Left cardiac atrium (tissue), 4 donors: ENCODE results near the gene SPRED2. TPM values are rescaled to one million over a fixed set of nuclear protein-coding genes. Genes with fewer than 3 reads are reported as not detected.
"Not testable (repeated sequence)": the region's sequence is repeated elsewhere in the genome, so short reads cannot be mapped to it uniquely, and the experiment has no call there.

Experiments
- ATAC-seq, 2 donors: fragments of 200-7000 bp; cut with Tn5 transposase; one replicate each; pipeline ENCODE4 v1.9.1; 2020; ENCODE audit warnings: mild to moderate bottlenecking in 2 of 2, moderate library complexity in 2 of 2
- DNase-seq: peaks from one replicate; pipeline ENCODE4 v3.0.0-alpha.2; 2020
- intact Hi-C, 2 donors: fragments of 100-400 bp; cut with DNase I; formaldehyde crosslinking; loops; one replicate each; pipeline versions ENCODE4 v1.14.1 to v1.15.1; 2022 to 2023
- total RNA-seq, 2 donors: library from RNA; stranded (reverse); fragmentation: NEBNext Ultra II Directional; extraction: Animal tissue kit (Norgen Biotek cat#: 25700); gene quantifications; one replicate each; pipeline ENCODE4 v1.2.1, GENCODE V29; 2021
- donor health status: DM: no; HTN: yes; CAD: no.
- donor health status: DM: no; HTN: yes; CAD: no; lungs with severe emphysema.
- donor health status: DM: yes; HTN: yes; CAD: no.
- donor health status: Dilated cardiomyopathy.

The SPRED2 gene
- total RNA-seq, 2 donors from 2014 or later: 19.8 to 26.4 TPM

DNA sequence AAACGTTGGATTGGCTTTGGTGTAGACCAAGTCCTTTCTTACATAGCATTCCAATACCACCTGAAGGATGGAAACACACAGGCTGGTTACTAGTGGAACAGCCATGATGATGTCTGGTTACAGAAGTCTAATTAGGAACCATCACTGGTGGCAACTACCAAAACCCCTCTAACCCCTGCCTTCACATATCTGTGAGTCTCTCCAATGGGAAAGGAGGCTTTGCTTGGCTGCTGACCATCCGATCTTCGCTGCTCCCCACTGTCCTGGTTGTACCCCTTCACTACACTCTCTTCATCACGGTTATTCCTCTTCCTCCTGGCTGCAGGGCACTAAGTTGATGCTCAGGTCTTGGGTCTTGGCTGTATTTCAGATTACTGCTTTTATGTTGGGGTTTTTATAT, 97.7 kb downstream of the SPRED2 start:
- intact Hi-C loops: no loop called here
- DNase-seq (no peak), ATAC-seq (no peak)

DNA sequence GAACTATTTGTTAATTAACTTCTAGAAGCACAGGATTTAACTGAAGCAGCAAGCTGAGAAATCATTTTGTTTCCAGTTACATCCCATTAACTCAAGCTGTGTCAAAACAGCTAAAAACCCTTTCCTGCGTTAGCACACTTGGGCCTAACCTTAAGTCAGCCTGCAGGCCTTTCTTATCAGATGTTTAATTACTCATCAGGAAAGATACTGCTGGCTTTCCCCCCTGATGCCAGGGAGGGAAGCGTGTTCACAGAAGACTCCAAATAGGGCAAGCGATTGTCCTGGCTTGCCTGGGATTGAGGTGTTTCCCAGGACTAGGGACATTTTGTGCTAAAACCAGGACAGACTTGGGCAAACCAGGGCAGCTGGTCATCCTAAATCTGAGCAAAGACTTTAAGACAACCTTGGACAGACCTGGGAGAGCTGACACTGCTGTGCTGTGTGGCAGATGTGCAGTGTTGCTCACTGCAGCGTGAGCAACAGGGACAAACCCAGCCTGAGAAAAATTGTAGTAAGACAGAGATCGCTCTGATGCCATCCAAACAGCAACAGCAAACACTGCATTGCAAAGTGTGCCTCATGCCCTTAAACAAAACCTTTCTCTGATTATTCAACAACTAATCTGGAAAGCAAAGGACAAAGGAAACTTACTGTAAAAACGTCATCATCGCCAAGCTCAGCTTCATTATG, 100.9 kb downstream of the SPRED2 start:
- ATAC-seq (no peak), DNase-seq (no peak)

DNA sequence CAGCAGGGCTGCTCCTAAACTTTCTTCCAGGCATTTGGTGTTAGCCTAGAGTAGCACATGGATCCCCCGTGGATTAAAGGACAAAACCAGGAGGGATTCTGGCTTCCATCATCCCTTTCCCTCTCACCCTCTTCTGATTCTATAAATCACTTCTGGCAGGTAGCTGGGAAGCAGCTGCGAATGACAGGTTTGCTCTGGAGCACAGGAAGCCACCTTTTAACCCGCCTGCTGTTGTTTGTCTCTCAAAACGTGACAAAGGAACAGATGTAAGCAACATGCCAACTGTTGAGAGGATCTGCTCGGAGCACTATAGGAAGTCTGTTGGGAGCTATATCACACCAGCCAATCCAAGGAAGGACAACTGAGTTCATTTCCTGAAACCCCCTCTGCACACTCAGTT, 102.9 kb downstream of the SPRED2 start:
- DNase-seq (no peak), ATAC-seq (no peak)
- intact Hi-C loops: no loop called here

More for the DNA sequence above, 100.9 kb downstream of the SPRED2 start:
- intact Hi-C loops: no loop called here

DNA sequence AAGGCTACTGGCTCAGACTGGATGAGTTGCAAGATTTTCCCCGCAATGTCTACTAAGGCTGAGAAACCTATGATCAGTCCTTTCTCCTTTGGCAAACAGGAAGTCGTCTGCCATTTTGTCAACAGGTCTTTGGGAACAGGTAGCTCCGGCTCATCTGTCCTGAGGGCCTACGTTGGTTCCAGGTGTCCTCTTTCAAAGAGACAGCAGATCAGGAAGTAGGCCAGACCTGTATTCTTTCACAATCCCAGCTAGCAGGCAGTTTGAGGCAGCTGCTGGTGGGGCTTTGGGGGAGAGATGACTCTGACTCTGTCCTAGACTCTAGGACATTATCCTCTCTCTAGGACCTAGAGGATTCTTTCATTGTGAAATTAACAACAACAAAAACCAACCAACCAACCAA, 106.1 kb downstream of the SPRED2 start:
- DNase-seq: no peak
- intact Hi-C loops: no loop called here
- ATAC-seq: no peak

GRCh38 chr2:65325066-65325465, 107.3 kb downstream of the SPRED2 start:
- intact Hi-C loops: no loop called here
- DNase-seq: no peak
- no peak for ATAC-seq

DNA sequence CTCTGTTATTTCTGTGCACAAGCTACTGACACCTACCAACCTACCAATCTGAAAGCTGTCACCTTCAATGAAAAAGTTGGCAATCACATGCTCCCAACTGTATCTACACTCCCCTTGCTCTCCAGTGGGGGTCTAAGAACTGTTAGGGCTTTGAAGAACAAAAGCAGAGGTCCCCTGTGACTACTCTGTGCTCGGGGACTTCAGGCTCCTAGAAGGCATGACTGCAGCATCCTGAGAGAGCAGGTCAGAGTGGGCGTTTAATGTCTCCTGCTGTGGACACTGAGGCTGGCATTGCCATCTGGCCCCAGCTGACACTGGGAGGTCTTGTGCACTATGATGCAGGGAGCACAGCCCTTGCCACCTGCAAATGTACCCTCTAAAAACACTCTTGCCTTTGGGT, 111.5 kb downstream of the SPRED2 start:
- DNase-seq (no peak), ATAC-seq (no peak)
- intact Hi-C loops: no loop called here

GRCh38 chr2:65320042-65320725, 112.2 kb downstream of the SPRED2 start:
- no peak for DNase-seq
- intact Hi-C loops: no loop called here
- ATAC-seq: peak; percentile 48 to 84

DNA sequence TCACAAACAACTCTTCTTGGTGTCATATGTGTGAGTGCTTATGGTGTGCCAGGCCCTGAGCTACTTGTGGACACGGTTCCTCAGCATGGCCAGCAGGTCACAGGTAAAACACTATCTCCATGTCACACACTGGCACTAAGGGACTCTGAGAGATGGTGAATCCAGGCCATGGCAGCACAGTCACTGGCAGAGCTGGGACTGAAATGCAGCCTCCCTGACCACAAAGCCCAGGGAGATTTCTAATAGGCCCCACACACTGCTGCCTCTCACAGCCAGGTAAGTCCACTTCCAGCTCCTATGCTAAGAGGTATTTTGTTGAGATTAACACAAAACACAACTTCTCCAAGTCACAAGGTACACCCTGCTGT, 112.7 kb downstream of the SPRED2 start:
- no peak for ATAC-seq
- no peak for DNase-seq
- intact Hi-C loops: no loop called here

GRCh38 chr2:65319072-65319673, 113.2 kb downstream of the SPRED2 start:
- DNase-seq (no peak), ATAC-seq (no peak)
- intact Hi-C loops: no loop called here

GRCh38 chr2:65317841-65318240, 114.6 kb downstream of the SPRED2 start:
- DNase-seq (no peak), ATAC-seq (no peak)
- intact Hi-C loops: no loop called here

DNA sequence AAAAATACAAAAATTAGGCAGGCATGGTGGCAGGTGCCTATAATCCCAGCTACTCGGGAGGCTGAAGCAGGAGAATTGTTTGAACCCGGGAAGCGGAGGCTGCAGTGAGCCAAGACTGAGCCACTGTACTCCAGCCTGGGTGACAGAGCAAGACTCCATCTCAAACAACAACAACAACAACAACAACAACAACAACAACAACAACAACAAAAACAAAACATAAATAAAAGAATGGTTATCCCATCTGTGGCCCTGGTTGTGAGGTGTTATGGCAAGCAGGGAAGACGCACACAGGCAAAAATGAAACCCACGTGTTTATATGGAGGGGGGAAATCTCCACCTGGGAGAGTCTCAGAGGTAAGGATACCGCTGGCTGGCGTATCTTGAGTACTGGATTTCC, 115.0 kb downstream of the SPRED2 start:
- DNase-seq, intact Hi-C loops, ATAC-seq: not testable (repeated sequence)

DNA sequence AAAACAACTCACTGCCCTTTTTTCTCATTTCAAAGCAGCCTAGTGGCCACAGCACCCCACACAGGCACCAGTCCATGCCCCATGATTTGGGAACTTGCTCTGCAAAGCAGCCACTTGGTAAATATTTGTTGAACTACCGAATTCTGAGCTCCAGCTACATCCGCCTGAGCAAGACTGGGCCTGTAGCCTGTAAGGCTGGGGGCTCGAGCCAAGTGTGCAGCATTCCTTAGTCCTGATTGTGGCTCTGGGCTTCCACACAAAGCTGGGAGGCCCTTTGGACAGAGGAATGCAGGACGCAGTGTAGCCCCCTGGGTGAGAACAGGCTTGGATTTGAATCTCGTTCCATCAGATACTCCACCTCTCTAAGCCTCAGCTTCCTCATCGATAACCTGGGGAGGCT, 116.3 kb downstream of the SPRED2 start:
- intact Hi-C loops: no loop called here
- peak; percentile 76 to 83 for ATAC-seq
- DNase-seq: peak; percentile 63

- no peak for ATAC-seq
- intact Hi-C loops: no loop called here
- DNase-seq: no peak
These were observed 117.5 kb downstream of the SPRED2 start for GRCh38 chr2:65314801-65315441.

DNA sequence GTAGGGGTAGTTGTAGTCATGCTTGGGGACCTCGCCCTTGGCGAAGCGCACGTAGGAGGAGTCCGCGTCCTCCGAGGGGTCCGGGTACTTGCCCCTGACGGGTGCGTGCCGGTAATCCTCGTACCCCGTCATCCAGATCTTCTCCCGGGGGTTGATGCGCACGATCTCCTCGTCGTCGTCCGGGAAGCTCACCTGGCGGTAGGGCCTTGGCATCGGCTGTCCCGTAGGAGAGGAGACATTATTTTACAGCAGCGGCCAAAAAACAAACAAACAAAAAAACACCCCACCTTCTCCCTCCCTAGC, 118.5 kb downstream of the SPRED2 start:
- intact Hi-C loops: no loop called here
- DNase-seq (no peak), ATAC-seq (no peak)

DNA sequence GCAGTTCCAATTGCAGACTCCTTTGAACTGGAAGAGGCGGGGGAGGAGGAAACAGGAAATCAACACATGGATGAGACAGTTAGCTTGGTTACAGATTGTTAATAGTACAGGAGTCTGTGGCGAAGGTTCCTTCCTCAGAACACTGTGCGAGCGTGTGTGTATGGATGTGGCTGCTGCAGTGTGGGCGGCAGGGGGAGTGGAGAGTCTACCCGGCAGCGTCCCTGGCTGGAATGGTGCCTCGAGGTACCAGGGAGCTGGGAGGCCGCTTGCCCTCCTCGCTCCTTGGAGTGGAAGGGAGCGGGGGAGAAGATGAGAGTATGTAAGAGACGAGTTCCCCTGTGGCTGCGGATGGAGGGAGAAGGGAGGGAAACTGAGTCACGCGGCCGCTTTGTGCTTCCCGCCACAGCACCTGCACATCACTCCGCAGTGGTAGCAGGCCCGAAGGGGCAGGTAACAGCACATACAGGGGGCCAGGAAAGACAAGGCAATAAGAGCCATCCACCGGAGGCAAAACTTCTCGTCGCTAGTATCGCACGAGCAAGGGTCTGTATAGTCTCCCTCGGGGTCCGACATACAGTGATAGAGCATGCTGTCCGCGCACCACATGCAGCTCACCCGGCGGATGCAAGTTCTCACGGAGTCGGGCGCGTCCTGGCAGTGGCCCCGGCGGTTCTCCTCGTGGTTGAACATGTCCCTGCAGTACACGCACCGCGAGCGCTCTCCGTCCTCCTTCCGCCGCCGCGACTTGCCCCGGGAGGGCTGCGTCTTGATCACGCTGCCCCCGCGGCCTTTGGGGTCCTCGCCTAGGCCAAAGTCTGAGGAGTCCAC, 119.1 kb downstream of the SPRED2 start:
- intact Hi-C loops: no loop called here
- ATAC-seq (no peak), DNase-seq (no peak)

- no peak for DNase-seq
- intact Hi-C loops: no loop called here
- ATAC-seq: no peak
These were observed 120.8 kb downstream of the SPRED2 start for GRCh38 chr2:65311596-65311995.

DNA sequence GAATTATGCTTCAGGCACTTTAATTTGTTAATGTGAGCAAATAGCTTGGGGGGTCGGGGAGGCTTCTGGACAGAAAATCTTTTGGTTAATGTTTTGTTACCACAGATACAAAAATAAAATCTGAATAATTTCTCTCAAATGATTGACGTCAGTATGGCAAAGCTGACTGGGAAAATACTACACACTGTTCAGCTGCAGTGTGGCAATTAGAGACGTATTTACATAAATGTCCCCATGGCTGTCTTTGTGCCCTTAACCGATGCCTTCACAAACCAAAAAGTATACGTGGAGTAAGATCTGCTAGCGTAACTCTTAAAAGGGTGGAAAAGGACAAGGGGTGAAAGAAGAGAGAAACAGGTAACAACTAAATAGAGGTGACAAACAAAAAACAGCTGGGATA, 121.3 kb downstream of the SPRED2 start:
- intact Hi-C loops: no loop called here
- no peak for ATAC-seq
- DNase-seq: no peak

GRCh38 chr2:65309699-65310098, 122.7 kb downstream of the SPRED2 start:
- ATAC-seq (peak in 1 of 2 donors; percentile 12), DNase-seq (no peak)
- intact Hi-C loops: loop anchor here in 1 of 2 donors (10.0 kb wide), 1 partner anchor 115 kb away; no protein-coding TSS in a partner anchor

GRCh38 chr2:65305934-65306333, 126.5 kb downstream of the SPRED2 start:
- no peak for ATAC-seq
- intact Hi-C loops: loop anchor here in 1 of 2 donors (10.0 kb wide), 1 partner anchor 119 kb away; no protein-coding TSS in a partner anchor
- DNase-seq: no peak
